GM12892 (cell line): ENCODE results near the gene SAP30L.

Source experiments
- POLR2A ChIP-seq: IDR thresholded peaks from 2 replicates; pipeline ENCODE4 v1.6.1; 2011; ENCODE audit warnings: low read depth, low read length, control low read depth
- POLR2AphosphoS5 ChIP-seq: IDR thresholded peaks from 2 replicates; pipeline ENCODE4 v1.6.1; 2011; ENCODE audit warnings: low read depth, low read length, control low read depth

DNA sequence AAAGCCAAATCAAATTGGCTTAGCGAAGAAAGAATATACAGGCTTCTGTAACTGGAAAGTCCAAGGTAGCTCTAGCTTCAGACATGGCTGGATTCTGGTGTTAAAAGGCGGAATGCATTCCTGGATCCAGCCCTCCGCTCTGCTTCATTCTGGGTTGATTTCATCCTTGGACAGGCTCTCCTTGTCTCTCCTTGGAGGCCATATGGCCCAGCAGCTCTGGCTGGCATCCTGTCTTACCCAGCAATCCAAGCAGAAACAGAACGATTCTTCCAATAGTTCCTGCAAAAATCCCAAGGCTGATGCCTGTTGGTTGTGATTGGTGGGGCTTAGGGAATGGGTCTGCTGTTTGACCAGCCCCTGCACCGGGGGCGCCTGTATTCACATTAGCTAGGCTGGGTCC lies 37.0 kb upstream of the SAP30L start:
- TF ChIP-seq POLR2A, result no peak
- TF ChIP-seq POLR2AphosphoS5, result no peak
